ENCODE results near the gene SYTL2.
A peak's percentile ranks its signal among the peaks of the same experiment; 100 is the strongest.
"Not testable (repeated sequence)": the region's sequence is repeated elsewhere in the genome, so short reads cannot be mapped to it uniquely, and the experiment has no call there.

The SYTL2 gene

GRCh38 chr11:85685125-85685819 is 125.7 kb downstream of the SYTL2 start:
- no peak for DNase-seq

GRCh38 chr11:85682330-85683305 is 128.3 kb downstream of the SYTL2 start:
- DNase-seq: peak; percentile 42

- DNase-seq: no peak
Measured at GRCh38 chr11:85680897-85681296, 130.0 kb downstream of the SYTL2 start.

- DNase-seq: no peak
Measured at GRCh38 chr11:85679576-85679975, 131.4 kb downstream of the SYTL2 start.

GRCh38 chr11:85673393-85673792 is 137.5 kb downstream of the SYTL2 start:
- DNase-seq: no peak

- DNase-seq: no peak
Measured at GRCh38 chr11:85672105-85672902, 138.6 kb downstream of the SYTL2 start.

GRCh38 chr11:85670949-85671663 is 139.8 kb downstream of the SYTL2 start:
- DNase-seq: not testable (repeated sequence)

- DNase-seq: no peak
Measured at GRCh38 chr11:85668157-85668556, 142.8 kb downstream of the SYTL2 start.

- DNase-seq: no peak
Measured at GRCh38 chr11:85666687-85667086, 144.3 kb downstream of the SYTL2 start.

- no peak for DNase-seq
Measured at GRCh38 chr11:85665733-85666132, 145.2 kb downstream of the SYTL2 start.

- DNase-seq: peak; percentile 88
Measured at GRCh38 chr11:85664615-85665481, 146.1 kb downstream of the SYTL2 start, which contains the start of gene CREBZF. CREBZF (minus strand) TSS chr11:85665129; CDS start chr11:85664875, 254 bp downstream.

- peak; percentile 78 for DNase-seq
Measured at GRCh38 chr11:85663753-85664614, 147.0 kb downstream of the SYTL2 start.

- no peak for DNase-seq
Measured at GRCh38 chr11:85663080-85663752, 147.7 kb downstream of the SYTL2 start.

GRCh38 chr11:85661972-85662664 is 148.8 kb downstream of the SYTL2 start:
- no peak for DNase-seq

- no peak for DNase-seq
Measured at GRCh38 chr11:85658180-85658579, 152.8 kb downstream of the SYTL2 start.

GRCh38 chr11:85656777-85657176 is 154.2 kb downstream of the SYTL2 start:
- no peak for DNase-seq

GRCh38 chr11:85654343-85654742 is 156.6 kb downstream of the SYTL2 start:
- DNase-seq: not testable (repeated sequence)

- DNase-seq: no peak
Measured at GRCh38 chr11:85652786-85653447, 158.0 kb downstream of the SYTL2 start.
